Left ventricle myocardium inferior (tissue), 1 donor: ENCODE measurements around the gene NAB1. TPM values are rescaled to one million over a fixed set of nuclear protein-coding genes. Genes with fewer than 3 reads are reported as not detected.

Experiments
- DNase-seq: peaks from one replicate; pipeline ENCODE4 v3.0.0-alpha.2; 2020
- H3K27ac ChIP-seq: fragments of 200-600 bp; replicated peaks from 2 replicates; pipeline ENCODE4 v1.8.0; 2021
- H3K27me3 ChIP-seq: fragments of 200-600 bp; 2 replicates; pipeline ENCODE4 v1.8.0; 2021; ENCODE audit warnings: low read depth
- H3K36me3 ChIP-seq: fragments of 200-600 bp; 2 replicates; pipeline ENCODE4 v1.8.0; 2021
- H3K4me1 ChIP-seq: fragments of 200-600 bp; 2 replicates; pipeline ENCODE4 v1.8.0; 2021
- H3K4me3 ChIP-seq: fragments of 200-600 bp; 2 replicates; pipeline ENCODE4 v1.8.0; 2021; ENCODE audit warnings: mild to moderate bottlenecking, moderate library complexity
- H3K9me3 ChIP-seq: fragments of 200-600 bp; replicated peaks from 2 replicates; pipeline ENCODE4 v1.8.0; 2021
- intact Hi-C: fragments of 100-400 bp; cut with micrococcal nuclease; formaldehyde crosslinking; loops from one replicate; pipeline ENCODE4 v1.11.0; 2022
- total RNA-seq: library from RNA; stranded (reverse); fragmentation: NEBNext Ultra II Directional; extraction: Animal tissue kit (Norgen Biotek cat#: 25700); gene quantifications from one replicate; pipeline ENCODE4 v1.2.1, GENCODE V29; 2021
- TF ChIP-seq, protein P1 (sequence below): fragments of 200-600 bp; IDR thresholded peaks from 2 replicates; pipeline ENCODE4 v1.8.0; 2021; ENCODE audit warnings: antibody characterized with exemption, mild to moderate bottlenecking, borderline replicate concordance
- donor health status: DM: no; HTN: yes; CAD: no; lungs with severe emphysema.

Gene NAB1
- total RNA-seq, 1 donor from 2014 or later = 30.2 TPM

DNA sequence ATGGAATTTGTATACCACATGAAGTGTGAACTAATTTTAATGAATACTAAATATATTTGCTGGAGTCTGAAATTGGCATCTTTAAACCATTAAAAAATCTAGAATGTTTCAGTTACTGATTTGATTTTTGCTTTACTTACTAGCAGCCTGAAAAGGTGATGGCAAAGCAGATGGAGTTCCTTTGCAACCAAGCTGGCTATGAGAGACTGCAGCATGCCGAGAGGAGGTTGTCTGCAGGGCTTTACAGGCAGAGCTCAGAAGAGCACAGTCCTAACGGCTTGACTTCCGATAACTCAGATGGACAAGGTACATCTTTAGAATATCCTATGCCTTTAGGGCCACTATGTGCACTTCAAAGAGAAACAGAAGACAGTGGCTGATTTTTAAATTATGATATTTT lies 36.5 kb downstream of the NAB1 start:
- no peak for DNase-seq
- intact Hi-C loops = no loop called here
- TF ChIP-seq, protein P1, sequence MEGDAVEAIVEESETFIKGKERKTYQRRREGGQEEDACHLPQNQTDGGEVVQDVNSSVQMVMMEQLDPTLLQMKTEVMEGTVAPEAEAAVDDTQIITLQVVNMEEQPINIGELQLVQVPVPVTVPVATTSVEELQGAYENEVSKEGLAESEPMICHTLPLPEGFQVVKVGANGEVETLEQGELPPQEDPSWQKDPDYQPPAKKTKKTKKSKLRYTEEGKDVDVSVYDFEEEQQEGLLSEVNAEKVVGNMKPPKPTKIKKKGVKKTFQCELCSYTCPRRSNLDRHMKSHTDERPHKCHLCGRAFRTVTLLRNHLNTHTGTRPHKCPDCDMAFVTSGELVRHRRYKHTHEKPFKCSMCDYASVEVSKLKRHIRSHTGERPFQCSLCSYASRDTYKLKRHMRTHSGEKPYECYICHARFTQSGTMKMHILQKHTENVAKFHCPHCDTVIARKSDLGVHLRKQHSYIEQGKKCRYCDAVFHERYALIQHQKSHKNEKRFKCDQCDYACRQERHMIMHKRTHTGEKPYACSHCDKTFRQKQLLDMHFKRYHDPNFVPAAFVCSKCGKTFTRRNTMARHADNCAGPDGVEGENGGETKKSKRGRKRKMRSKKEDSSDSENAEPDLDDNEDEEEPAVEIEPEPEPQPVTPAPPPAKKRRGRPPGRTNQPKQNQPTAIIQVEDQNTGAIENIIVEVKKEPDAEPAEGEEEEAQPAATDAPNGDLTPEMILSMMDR = no peak
- Histone ChIP-seq H3K27ac (no peak overlapping the region), H3K4me1 (peaks cover 30% of the 10 kb centered on the region), H3K9me3 (no peaks in the 10 kb centered on the region), H3K36me3 (peaks cover 43% of the 10 kb centered on the region), H3K27me3 (no peaks in the 10 kb centered on the region), H3K4me3 (no peak overlapping the region)

DNA sequence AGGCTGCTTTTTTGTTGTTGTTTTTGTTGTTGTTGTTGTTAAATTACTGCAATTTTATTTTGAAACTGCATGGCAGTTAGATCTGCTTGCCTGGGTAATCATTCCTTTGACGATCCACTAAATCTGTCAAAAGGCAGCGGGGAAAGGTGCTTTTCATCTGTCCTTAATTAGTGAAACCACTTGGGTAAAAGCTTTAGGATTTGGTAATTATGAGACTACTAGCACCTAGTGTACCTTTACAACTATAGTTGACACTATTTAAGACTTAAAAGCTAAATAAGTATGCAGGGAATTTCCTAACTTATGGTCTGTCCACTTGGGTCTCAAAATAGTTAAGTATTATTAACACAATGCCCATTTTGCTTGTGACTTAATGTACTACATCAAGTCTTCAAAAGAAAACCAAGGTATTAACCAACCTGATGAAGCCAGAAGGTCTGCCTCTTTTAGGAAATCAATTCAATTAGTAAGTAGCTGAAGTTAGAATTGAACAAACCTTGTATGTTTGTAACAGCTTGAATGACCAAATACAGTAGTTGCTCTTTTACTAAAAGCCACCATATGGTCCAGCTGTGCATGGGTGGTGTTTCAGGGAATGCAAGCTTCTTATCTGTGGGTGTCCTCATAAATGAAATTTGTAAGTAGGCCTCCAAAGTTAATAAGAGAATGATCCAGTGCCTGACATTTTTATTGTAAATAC lies 44.8 kb downstream of the NAB1 start:
- no peaks in the 10 kb centered on the region for H3K9me3 ChIP-seq
- H3K27me3 ChIP-seq = no peaks in the 10 kb centered on the region
- H3K36me3 ChIP-seq = peaks cover 36% of the 10 kb centered on the region
- no peak for DNase-seq
- intact Hi-C loops = no loop called here
- no peak overlapping the region for H3K4me3 ChIP-seq
- H3K27ac ChIP-seq = no peak overlapping the region
- TF ChIP-seq, protein P1 = no peak
- no peaks in the 10 kb centered on the region for H3K4me1 ChIP-seq

DNA sequence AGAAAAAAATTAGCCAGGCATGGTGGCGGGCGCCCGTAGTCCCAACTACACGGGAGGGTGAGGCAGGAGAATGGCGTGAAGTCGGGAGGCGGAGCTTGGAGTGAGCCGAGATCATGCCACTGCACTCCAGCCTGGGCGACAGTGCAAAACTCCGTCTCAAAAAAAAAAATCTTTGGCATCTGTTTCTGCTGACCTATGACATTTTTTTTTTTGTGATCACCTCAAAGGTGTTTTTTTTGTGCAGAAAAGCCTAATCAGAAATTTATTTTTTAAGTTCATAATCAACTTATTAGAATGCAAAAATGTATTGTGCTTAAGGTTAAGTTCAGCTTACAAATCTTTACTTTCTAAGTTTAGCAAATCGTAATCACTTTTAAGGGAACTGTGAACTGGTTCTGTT lies 45.6 kb downstream of the NAB1 start:
- no peak for DNase-seq
- no peaks in the 10 kb centered on the region for H3K4me1 ChIP-seq
- intact Hi-C loops = no loop called here
- peaks cover 28% of the 10 kb centered on the region for H3K36me3 ChIP-seq
- no peak overlapping the region for H3K27ac ChIP-seq
- H3K9me3 ChIP-seq = no peaks in the 10 kb centered on the region
- TF ChIP-seq, protein P1 = no peak
- no peak overlapping the region for H3K4me3 ChIP-seq
- no peaks in the 10 kb centered on the region for H3K27me3 ChIP-seq

DNA sequence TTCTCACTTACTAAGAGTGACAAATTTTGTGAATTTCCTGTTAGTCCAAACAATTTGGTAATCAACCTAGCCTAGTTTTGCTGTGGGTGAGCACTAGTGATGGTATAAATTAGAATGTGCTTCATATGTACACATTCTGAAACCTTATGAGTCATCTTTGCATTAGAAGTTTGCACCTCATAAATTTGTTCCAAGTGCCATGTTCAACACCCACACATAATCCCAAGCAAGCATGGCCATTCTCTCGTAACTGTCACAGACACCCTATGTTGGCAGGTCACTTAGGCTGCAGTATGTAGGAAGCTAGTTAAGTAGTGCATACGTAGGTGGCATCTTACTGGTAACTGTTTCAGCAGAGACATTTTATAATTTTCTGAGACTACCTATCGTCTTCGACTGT lies 46.9 kb downstream of the NAB1 start:
- Histone ChIP-seq H3K9me3 (no peaks in the 10 kb centered on the region), H3K27me3 (no peaks in the 10 kb centered on the region), H3K36me3 (peaks cover 19% of the 10 kb centered on the region), H3K27ac (no peak overlapping the region), H3K4me3 (no peak overlapping the region), H3K4me1 (no peaks in the 10 kb centered on the region)
- no peak for DNase-seq
- TF ChIP-seq, protein P1 = no peak
- intact Hi-C loops = no loop called here

DNA sequence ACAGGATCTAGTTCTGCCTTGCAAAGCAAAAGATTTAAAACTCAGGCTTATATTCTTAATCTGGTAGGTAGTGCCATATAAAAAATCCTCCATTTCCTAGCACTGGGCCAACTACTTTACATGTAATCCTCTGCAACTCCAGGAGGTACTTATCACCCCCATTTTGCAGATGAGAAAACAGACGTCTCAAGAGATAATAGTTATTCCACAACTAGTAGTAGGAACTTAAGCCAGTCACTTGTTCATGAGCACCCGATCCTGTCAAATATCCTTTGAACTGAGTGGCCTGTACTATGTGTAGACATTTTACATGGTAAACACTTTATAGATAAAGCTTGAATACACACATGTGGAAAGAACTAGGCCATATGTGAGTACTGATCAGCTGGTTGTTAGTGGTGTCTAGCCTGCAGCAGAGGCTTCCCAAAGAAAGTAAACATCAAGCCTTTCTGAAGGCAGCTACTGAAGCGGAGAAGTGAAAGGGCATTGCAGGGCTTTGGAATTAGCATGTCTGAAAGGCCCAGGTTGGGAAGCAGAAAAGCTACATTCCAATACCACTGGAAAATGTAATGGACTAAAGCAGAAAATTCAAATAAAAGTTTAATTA lies 48.0 kb downstream of the NAB1 start:
- Histone ChIP-seq H3K4me3 (no peak overlapping the region), H3K4me1 (no peaks in the 10 kb centered on the region), H3K27ac (no peak overlapping the region), H3K36me3 (peaks cover 7% of the 10 kb centered on the region), H3K9me3 (no peaks in the 10 kb centered on the region), H3K27me3 (no peaks in the 10 kb centered on the region)
- TF ChIP-seq, protein P1 = no peak
- DNase-seq = no peak
- intact Hi-C loops = no loop called here
